ENCODE results near the gene LARP6.

GRCh38 chr15:70812827-70813364 lies 41.1 kb downstream of the LARP6 start:
- no peak for TF ChIP-seq CTCF (IDR thresholded peaks at IDR 0.05)
- no peak for TF ChIP-seq SIN3A (IDR thresholded peaks at IDR 0.05; ENCODE audit: borderline replicate concordance, insufficient read depth, low read depth, low read length)
- no peak for TF ChIP-seq REST (IDR thresholded peaks at IDR 0.05; ENCODE audit: insufficient read depth in 1 of 2, low read depth in 2 of 2, low read length in 1 of 2)
- no peak for TF ChIP-seq POLR2AphosphoS5 (IDR thresholded peaks at IDR 0.05; ENCODE audit: low read depth, low read length)
- no peak; the same call in 1 of the 2 replicates for TF ChIP-seq TCF7L2 (IDR thresholded peaks at IDR 0.05; ENCODE audit: low read depth, low read length)
